HG02970 (cell line): ENCODE results near the gene ARFGEF2.
"Not testable (repeated sequence)": the region's sequence is repeated elsewhere in the genome, so short reads cannot be mapped to it uniquely, and the experiment has no call there.

Experiments
- ATAC-seq: cut with Tn5 transposase; IDR thresholded peaks from one replicate; pipeline ENCODE4 v1.9.1; 2021; ENCODE audit warnings: mild to moderate bottlenecking, moderate library complexity, moderate number of reproducible peaks; ENCODE audit not compliant: unreplicated experiment, low FRiP score

The ARFGEF2 gene

GRCh38 chr20:49046087-49046900, 124.8 kb downstream of the ARFGEF2 start, which contains the start of gene CSE1L:
CSE1L (plus strand) TSS chr20:49046312; CDS start chr20:49058464, 12,152 bp downstream.
- peak; percentile 84 for ATAC-seq

GRCh38 chr20:49052334-49052733, 130.8 kb downstream of the ARFGEF2 start:
- ATAC-seq: no peak

GRCh38 chr20:49054056-49054643, 132.6 kb downstream of the ARFGEF2 start:
- ATAC-seq: no peak

GRCh38 chr20:49063279-49063678, 141.8 kb downstream of the ARFGEF2 start:
- no peak for ATAC-seq

GRCh38 chr20:49074521-49074920, 153.0 kb downstream of the ARFGEF2 start:
- no peak for ATAC-seq

GRCh38 chr20:49078310-49078709, 156.8 kb downstream of the ARFGEF2 start:
- ATAC-seq: no peak

GRCh38 chr20:49082295-49082694, 160.8 kb downstream of the ARFGEF2 start:
- ATAC-seq: not testable (repeated sequence)
